C4-2B (cell line): ENCODE data around the gene USH2A.

Experiments used
- CTCF ChIP-seq: fragments of 450-650 bp; conservative IDR thresholded peaks from 2 replicates; pipeline ENCODE4 v1.5.1; 2017; ENCODE audit warnings: mild to moderate bottlenecking
- ZFX ChIP-seq: fragments of 450-650 bp; IDR thresholded peaks from 2 replicates; pipeline ENCODE4 v1.6.1; 2017

GRCh38 chr1:215650446-215651149, 772.6 kb downstream of the USH2A start:
- TF ChIP-seq CTCF (no peak), ZFX (no peak)
